ENCODE results near the gene MAP1LC3B. TPM values are rescaled to one million over a fixed set of nuclear protein-coding genes. Genes with fewer than 3 reads are reported as not detected.

The MAP1LC3B gene
- total and polyA plus RNA-seq, 2 of the 8 experiments (the other 6 are each of a cell fraction or from before 2014, with no cell fraction given) = 29.5 to 48.5 TPM

DNA sequence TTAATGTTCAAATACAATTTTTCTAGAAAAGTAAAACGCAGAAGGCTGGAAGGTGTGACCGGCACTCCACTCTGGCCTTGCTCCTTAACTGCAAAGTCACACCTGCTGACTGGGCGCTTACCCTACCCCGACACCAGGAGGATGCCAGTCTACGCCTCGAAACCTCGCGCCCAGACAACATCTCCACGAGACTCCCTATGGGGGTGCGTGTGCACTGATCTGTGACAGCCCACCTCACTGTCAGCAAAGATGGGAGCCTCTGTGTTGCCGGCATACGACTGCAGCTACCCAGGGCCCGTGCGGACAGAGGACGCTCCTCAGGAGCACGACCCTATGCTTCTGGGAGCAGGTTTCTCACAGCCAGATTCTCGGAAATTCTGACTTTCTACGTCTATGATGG is 26.1 kb downstream of the MAP1LC3B start (continued):
- TF ChIP-seq, protein P1, sequence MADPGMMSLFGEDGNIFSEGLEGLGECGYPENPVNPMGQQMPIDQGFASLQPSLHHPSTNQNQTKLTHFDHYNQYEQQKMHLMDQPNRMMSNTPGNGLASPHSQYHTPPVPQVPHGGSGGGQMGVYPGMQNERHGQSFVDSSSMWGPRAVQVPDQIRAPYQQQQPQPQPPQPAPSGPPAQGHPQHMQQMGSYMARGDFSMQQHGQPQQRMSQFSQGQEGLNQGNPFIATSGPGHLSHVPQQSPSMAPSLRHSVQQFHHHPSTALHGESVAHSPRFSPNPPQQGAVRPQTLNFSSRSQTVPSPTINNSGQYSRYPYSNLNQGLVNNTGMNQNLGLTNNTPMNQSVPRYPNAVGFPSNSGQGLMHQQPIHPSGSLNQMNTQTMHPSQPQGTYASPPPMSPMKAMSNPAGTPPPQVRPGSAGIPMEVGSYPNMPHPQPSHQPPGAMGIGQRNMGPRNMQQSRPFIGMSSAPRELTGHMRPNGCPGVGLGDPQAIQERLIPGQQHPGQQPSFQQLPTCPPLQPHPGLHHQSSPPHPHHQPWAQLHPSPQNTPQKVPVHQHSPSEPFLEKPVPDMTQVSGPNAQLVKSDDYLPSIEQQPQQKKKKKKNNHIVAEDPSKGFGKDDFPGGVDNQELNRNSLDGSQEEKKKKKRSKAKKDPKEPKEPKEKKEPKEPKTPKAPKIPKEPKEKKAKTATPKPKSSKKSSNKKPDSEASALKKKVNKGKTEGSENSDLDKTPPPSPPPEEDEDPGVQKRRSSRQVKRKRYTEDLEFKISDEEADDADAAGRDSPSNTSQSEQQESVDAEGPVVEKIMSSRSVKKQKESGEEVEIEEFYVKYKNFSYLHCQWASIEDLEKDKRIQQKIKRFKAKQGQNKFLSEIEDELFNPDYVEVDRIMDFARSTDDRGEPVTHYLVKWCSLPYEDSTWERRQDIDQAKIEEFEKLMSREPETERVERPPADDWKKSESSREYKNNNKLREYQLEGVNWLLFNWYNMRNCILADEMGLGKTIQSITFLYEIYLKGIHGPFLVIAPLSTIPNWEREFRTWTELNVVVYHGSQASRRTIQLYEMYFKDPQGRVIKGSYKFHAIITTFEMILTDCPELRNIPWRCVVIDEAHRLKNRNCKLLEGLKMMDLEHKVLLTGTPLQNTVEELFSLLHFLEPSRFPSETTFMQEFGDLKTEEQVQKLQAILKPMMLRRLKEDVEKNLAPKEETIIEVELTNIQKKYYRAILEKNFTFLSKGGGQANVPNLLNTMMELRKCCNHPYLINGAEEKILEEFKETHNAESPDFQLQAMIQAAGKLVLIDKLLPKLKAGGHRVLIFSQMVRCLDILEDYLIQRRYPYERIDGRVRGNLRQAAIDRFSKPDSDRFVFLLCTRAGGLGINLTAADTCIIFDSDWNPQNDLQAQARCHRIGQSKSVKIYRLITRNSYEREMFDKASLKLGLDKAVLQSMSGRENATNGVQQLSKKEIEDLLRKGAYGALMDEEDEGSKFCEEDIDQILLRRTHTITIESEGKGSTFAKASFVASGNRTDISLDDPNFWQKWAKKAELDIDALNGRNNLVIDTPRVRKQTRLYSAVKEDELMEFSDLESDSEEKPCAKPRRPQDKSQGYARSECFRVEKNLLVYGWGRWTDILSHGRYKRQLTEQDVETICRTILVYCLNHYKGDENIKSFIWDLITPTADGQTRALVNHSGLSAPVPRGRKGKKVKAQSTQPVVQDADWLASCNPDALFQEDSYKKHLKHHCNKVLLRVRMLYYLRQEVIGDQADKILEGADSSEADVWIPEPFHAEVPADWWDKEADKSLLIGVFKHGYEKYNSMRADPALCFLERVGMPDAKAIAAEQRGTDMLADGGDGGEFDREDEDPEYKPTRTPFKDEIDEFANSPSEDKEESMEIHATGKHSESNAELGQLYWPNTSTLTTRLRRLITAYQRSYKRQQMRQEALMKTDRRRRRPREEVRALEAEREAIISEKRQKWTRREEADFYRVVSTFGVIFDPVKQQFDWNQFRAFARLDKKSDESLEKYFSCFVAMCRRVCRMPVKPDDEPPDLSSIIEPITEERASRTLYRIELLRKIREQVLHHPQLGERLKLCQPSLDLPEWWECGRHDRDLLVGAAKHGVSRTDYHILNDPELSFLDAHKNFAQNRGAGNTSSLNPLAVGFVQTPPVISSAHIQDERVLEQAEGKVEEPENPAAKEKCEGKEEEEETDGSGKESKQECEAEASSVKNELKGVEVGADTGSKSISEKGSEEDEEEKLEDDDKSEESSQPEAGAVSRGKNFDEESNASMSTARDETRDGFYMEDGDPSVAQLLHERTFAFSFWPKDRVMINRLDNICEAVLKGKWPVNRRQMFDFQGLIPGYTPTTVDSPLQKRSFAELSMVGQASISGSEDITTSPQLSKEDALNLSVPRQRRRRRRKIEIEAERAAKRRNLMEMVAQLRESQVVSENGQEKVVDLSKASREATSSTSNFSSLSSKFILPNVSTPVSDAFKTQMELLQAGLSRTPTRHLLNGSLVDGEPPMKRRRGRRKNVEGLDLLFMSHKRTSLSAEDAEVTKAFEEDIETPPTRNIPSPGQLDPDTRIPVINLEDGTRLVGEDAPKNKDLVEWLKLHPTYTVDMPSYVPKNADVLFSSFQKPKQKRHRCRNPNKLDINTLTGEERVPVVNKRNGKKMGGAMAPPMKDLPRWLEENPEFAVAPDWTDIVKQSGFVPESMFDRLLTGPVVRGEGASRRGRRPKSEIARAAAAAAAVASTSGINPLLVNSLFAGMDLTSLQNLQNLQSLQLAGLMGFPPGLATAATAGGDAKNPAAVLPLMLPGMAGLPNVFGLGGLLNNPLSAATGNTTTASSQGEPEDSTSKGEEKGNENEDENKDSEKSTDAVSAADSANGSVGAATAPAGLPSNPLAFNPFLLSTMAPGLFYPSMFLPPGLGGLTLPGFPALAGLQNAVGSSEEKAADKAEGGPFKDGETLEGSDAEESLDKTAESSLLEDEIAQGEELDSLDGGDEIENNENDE (IDR thresholded peaks at IDR 0.05; ENCODE audit: insufficient replicate concordance, low read length) = no peak
- TF ChIP-seq KDM5A (IDR thresholded peaks at IDR 0.05; ENCODE audit: low read length) (no peak), RFX5 (IDR thresholded peaks at IDR 0.05; ENCODE audit: borderline replicate concordance, low read depth, low read length) (no peak), ZNF274 (IDR thresholded peaks at IDR 0.05; ENCODE audit: borderline replicate concordance, extremely low read depth, low read length) (no peak), SRF (IDR thresholded peaks at IDR 0.05; ENCODE audit: low read depth, low read length) (no peak), BACH1 (IDR thresholded peaks at IDR 0.05; ENCODE audit: low read length) (no peak), TAF1 (IDR thresholded peaks at IDR 0.05; ENCODE audit: low read depth, low read length) (no peak), SP1 (IDR thresholded peaks at IDR 0.05; ENCODE audit: low read depth, low read length) (no peak), GTF2F1 (IDR thresholded peaks at IDR 0.05; ENCODE audit: borderline replicate concordance, low read depth, low read length) (no peak), CHD1 (IDR thresholded peaks at IDR 0.05; ENCODE audit: low read depth, low read length) (no peak), CHD2 (IDR thresholded peaks at IDR 0.05; ENCODE audit: low read length) (no peak), HDAC2 (IDR thresholded peaks at IDR 0.05; ENCODE audit: borderline replicate concordance in 1 of 2, low read depth in 2 of 2, low read length in 2 of 2) (no peak), RAD21 (IDR thresholded peaks at IDR 0.05 in 1 of 2, conservative IDR thresholded peaks at IDR 0.05 in 1 of 2; ENCODE audit: low read depth in 2 of 2, low read length in 2 of 2) (no peak)
